GM21786 (cell line): ENCODE results near the gene EIF3F.
A peak's percentile ranks its signal among the peaks of the same experiment; 100 is the strongest.

Experiments
- ATAC-seq: cut with Tn5 transposase; IDR thresholded peaks from one replicate; pipeline ENCODE4 v1.9.1; 2021; ENCODE audit not compliant: unreplicated experiment

EIF3F gene

GRCh38 chr11:7987560-7987883 lies 385 bp downstream of the EIF3F start:
- peak; percentile 2 for ATAC-seq

GRCh38 chr11:7994581-7995278 lies 7.6 kb downstream of the EIF3F start:
- ATAC-seq = no peak

- no peak for ATAC-seq
Measured at GRCh38 chr11:7999795-8000194, 12.7 kb downstream of the EIF3F start.

- no peak for ATAC-seq
Measured at GRCh38 chr11:8000390-8000789, 13.3 kb downstream of the EIF3F start.

- ATAC-seq = no peak
Measured at GRCh38 chr11:8002676-8003075, 15.5 kb downstream of the EIF3F start.

- ATAC-seq = no peak
Measured at GRCh38 chr11:8003187-8003586, 16.1 kb downstream of the EIF3F start.

DNA sequence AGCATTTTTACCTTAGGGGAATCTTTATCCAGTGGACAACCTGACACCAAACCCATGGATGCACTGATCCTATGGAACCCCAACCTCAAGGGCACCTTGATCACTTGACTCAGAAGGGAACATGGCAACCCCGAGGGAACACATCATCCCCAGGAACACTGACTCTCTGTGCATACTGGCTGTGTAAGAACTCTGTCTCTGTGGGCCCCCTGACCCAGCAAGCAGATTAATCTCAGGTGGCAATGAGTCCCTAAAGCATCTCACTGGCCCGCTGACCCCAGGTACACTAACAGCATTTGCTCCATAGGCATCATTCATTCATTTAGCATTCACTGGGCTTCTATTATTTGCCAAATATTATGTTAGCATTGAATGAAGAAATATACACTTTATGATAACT lies 16.9 kb downstream of the EIF3F start:
- no peak for ATAC-seq

DNA sequence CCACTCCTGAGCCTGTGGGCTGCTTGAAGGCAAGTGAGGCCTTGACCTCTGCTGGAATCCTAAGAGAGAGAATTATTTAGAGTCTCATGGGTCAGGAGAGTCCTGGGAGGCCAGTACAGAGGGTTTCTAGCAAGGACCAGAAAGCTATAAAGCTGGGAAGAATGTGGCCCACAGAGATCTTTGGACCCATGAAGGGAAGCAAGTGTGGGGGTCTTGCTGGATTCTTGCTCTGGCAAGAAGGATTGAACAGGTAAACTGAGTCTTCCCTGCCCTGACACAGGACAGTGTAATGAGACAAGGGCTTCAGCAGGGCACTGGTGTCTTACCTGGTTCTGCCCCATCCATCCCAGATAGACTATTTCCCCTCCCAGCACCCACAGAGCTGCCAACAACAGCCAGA lies 18.4 kb downstream of the EIF3F start:
- no peak for ATAC-seq

DNA sequence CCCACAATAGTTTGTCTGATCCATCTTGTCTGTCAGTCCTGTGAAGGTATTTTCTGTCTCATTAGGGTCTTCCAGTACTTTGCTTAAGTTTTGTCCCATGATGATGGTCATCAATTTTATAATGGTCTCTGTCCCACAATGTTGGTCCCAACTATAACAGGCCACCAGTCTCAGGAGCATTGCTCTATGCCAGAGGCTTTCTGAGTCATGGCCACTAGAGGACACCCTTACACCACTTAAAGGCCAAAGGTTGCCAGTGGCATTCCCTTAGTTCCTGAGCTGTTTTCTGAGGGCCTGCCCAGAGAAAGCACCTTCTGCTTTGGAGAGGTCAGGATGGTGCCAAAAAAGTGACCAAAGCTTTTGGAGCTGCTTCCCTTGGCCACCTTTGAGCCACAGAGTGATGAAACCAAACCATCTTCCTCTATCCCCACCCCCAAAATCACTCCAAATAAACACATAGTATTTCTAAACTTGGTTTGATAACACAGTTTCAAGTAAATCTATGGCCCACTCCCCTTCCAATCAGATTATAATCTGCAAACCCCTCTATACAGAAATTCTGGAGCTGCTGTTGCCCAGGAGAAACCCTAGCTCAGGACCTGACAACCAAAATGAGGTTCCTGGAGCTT lies 19.3 kb downstream of the EIF3F start:
- peak; percentile 83 for ATAC-seq

GRCh38 chr11:8008212-8008611 lies 21.1 kb downstream of the EIF3F start:
- ATAC-seq = no peak

DNA sequence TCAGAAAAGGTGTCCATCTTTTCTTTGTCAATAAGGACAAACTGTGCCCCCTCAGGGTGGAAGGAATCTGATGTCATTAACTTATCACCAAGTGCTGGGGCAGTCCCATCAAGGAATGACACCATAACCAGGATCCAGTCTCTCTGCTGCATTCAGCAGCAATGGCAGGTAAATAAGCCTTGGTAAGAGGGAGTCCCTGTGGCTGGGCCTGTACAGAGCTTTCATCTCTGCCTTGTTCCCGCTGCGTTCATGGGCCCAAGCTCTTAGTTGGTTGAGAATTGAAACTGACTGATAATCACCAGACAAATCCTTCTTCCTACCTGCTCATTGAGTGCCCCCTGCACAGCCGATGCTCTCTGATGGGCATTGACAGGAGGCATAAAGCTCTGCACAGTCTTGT lies 22.7 kb downstream of the EIF3F start:
- no peak for ATAC-seq

DNA sequence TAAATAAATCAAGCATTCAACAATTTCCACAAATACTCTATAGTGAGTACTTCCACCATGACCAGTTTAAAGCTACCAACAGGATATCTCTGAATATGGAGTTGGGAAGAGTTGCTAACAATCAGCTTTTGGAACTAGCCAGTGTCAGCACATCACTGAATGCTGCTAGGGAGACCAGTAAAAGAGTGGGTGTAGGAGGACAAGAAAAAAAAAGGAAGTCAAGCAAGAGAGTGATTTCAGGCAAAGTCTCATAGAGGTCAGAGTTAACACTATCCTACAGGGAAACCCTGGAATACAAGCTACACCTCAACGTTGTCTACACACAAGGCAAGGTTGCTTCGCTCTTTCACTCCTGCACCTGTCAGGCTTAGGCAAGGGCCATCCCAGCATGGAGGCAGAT lies 24.2 kb downstream of the EIF3F start:
- ATAC-seq = no peak

- no peak for ATAC-seq
Measured at GRCh38 chr11:8011981-8012444, 24.9 kb downstream of the EIF3F start.

DNA sequence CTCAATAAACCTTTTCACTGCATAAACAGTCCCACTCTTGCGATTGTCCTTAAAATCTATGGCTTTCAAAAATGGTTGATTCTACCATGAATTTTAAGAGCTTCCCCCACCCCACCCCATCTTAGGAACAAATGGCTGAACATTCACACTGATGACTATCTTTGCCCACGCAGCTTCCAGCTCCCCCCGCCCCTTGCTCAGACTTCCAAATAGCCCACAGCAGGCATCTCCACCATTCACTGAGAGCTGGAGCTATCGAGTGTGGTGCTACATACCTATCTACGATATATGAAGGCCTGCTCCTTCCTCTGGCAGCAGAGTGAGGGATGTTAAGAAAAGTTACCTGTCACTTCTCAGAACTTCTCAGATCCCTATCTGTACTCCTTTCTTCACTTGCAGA lies 26.7 kb downstream of the EIF3F start:
- ATAC-seq = no peak

DNA sequence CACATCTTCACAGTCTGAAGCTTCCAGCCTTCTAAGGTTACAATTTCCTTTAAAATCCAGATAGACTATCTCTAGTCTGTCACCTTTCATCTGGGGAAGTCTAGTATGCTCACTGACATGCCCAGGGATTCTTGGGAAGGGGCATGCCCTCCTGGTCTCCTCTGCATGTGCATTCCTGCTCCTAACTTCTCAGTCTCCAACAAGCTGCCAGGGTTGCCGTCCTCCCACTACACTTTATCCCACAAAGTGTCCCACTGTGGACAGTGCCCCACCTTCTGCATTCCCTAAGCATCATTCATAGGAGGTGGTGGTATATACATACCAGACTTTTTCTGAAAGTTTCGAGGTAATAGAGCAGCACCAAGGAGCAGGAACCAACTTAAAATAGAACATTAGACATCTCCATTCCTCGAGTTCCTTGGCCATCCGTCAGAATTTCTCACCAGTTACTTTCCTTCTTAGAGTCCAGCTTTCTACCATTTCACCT lies 28.7 kb downstream of the EIF3F start:
- no peak for ATAC-seq

GRCh38 chr11:8016440-8016839 lies 29.3 kb downstream of the EIF3F start:
- ATAC-seq = no peak

- no peak for ATAC-seq
Measured at GRCh38 chr11:8017071-8017470, 29.9 kb downstream of the EIF3F start.

DNA sequence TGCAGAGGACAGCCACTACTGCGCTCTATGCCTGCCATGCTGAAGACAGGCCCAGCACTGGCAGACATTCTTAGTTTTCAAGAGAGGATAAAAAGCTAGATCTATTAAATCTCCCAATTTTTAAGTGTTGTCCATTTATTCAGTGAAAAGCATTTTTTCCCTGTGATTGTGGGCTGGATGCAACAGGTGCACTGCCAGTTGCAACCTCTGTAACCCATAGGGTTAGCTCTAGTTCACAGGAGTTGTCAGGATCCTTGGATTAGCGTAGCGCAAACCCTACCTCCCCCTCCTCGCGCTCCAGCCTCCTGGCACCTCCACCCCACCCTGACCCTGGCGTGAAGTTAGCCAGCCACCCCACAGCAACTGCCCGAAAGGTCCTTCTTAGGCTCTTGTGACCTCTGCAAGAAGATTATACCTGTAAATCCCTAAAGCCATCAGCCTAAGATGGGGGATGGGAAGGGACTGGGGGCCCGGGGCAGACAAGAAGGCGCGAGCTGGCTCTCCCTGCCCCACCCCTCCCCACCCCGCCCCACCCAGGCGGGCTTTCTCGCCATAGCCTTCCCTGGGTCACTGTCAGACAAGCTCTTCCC lies 30.9 kb downstream of the EIF3F start:
- ATAC-seq = no peak

DNA sequence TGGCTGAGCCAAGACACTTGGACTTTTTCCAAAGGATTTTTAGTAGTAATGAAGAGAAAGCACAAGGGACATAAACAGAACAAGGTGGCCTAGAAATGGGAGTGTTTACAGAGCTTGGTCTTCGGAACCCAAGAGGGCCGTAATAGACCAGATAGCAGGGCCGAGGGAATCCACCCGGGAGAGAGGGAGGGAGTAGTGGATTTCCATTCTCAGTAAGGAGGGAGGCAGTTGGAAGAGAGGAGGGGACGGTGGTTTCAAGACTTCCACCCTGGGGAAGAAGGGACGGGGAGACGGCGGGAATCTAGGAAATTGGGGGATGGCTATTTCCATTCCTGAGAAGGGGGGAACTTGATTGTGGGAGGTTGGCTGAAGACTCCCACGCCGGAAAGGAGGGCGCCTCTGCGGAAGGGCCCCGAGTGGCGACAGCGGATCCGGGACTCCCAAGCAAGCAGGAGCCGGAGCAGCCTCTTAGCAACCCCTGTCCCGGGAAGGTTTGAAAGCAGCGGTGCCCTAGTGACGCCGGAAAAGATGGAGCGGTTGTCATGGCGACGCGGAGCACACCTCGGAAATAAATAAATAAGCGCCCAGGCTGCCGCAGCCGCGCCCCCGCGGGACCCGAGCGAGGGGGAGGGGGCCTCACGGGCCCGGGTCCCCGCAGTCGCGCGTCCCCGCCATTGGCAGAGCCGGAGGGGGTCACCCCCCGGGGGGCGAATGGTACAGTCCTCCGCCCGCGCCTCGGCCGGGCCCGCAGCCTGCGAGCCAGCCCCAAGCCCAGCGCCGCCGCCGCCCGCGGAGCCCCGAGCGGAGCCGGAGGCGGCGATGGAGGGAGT lies 31.6 kb downstream of the EIF3F start:
- ATAC-seq = no peak

DNA sequence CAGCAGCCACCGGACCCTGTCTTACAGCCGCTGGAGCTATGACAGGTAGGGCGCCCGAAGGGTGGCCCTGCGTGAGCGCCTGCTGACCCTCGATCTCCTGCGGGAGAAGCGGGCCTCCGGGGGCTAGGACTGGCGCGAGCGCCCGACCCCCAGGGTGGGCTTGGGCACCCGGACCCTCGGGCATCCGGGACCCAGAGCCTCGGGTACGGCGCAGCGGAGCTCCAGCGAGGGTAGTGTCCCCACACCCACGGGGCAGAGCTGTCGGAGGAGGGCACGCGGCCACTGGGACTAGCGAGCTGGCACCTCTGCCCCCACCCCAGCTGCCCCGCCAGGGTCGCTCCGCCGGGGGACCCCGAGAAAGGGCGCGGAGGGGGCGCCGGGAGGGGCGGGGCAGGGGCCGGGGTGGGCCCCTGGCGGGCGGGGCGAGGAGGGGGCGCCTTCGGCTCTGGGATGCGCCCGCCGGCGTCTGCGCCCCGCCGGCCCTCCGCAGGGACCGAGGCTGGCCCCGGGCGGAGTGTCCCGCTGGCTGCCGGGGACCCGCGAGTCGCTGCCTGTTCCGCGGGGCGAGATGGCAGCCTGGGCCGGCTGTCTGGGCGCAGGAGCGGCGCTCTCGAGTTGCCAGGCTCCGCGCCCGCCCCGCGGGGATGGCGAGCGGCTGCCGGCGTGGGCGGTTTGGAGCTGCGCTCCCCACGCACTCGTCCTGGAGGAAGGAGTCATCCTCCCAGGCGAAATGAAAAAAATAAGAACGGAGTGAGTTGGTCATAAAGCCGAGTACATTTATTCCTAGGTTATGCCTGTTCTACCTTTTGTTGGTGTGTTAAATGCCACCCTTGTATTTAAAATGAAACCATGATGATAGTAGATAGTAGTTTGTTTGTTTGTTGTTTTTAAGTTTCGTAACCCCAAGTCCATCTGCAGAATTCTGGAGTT lies 32.4 kb downstream of the EIF3F start:
- no peak for ATAC-seq

GRCh38 chr11:8020244-8020597 lies 33.1 kb downstream of the EIF3F start:
- no peak for ATAC-seq
